Glomerular visceral epithelial cell (primary cell): ENCODE results near the gene GPR107.

Source experiments
- DNase-seq: peaks from one replicate; pipeline ENCODE4 v3.0.0-alpha.2; 2016; ENCODE audit errors: extremely low spot score

Gene GPR107

DNA sequence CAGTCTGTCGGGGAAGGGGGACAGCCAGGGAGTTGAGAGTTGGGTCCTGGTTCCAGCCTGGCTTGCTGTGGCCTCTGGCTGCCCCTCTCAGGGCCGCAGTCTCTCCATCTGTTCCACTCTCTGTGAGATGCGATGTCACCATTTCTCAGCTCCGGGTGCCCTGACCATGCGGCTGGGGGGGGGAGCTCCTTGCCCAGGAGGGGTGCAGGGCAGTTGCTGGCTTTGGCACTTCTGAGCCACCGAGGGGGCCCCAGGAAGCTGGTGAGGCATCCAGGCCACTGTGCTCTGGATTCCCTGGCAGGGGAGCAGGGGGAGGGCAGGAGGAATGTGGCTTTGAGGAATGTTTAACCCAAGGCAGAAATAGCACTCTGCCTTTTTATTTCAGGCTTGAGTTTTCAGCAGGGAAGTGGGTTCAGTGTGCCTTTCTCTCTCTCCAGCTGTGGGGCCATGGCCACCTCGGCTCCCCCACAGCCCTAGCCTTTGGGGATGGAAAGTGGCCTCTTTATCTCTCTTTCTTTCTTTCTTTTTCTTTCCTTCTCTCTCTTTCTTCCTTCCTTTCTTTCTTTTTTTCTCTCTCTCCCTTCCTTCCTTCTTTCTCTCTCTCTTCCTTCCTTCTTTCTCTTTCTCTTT lies 129.5 kb downstream of the GPR107 start:
- DNase-seq: peak; percentile 91

DNA sequence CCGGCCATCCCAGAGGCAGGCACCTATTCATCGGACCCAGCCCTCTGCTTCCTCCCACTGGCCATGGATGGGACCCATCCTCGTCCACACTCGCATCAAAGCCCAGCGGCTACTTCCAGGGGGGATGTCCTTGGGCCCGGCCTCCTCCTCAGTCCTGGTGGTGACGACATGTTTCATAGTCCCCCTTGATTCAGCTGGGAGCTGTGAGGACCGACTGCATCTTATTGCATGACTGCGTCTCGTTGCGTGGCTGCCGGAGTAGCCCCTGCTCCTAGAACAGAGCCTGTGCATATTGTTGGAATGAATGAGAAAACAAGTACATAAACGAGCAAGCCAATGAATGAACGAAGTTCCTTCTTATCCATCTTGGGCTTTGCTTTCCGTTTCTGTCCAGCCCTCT lies 131.3 kb downstream of the GPR107 start:
- no peak for DNase-seq

GRCh38 chr9:130185490-130186031 lies 131.9 kb downstream of the GPR107 start:
- DNase-seq: no peak

DNA sequence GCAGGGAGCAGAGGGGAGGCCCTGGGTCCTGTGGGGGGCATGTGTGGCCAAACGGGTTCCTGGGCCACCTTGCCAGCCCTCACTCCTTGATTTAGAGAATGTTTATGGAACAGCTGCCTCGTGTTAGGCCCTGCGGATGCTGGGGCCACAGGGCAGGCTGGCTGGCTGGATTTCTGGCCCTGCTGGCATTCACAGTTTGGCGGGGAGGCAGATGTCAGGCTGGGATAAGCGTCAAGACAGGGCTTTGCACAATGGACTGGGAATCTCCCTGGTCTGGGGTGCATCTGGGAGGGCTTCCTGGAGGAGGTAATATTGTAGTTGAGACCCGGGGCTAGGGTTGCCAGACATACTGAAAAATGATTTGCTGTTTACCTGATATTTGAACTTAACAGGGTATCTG lies 132.3 kb downstream of the GPR107 start:
- DNase-seq: no peak

DNA sequence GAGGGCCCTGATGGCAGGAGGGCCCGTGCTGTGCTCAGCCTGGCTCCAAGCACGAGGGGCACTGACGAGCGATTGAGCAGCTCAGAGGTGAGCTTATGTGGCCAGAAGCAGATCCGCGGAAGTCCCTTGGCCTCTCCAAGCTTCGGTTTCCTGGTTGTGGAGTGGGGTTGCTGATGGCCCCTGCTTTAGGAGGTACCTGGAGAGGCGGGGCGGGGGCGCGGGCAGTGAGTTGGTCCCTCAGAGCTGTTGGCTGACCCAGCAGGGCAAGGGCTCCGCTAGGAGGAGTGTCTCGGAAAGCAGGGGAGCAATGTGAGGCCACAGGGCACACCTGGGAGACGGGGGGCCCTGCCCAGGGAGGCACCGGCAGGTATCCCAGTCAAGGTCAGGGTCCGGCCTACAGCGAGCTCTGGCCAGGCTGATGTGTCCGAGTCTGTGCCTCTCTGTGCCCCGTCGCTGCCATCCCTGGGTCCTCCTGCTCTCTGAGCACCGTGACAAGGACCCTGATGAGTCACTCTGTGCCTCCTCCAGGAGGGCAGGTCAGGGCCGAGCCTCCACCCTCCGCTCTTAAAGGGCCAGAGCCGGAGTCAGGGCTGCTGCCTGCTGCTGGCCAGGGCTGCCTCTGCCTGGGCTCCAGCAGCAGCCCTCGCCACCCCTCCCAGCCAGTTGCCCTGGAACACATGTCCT lies 133.3 kb downstream of the GPR107 start:
- peak; percentile 81 for DNase-seq

DNA sequence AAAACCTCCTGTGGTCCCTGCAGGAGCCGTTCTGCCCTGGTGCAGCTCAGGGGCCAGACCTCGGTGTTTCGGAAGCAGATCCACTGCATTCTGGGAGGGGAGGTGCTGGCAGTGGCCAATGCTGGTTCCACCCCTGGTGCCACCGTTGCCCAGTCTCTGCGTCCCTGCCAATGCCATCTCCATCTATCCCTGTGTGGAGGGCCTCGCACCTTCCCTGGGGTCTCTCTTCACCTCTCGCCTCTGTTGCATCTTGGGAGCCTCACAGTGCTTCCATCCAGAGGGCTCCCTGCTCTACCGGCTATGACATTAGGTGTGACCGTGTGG lies 133.8 kb downstream of the GPR107 start:
- DNase-seq: no peak

DNA sequence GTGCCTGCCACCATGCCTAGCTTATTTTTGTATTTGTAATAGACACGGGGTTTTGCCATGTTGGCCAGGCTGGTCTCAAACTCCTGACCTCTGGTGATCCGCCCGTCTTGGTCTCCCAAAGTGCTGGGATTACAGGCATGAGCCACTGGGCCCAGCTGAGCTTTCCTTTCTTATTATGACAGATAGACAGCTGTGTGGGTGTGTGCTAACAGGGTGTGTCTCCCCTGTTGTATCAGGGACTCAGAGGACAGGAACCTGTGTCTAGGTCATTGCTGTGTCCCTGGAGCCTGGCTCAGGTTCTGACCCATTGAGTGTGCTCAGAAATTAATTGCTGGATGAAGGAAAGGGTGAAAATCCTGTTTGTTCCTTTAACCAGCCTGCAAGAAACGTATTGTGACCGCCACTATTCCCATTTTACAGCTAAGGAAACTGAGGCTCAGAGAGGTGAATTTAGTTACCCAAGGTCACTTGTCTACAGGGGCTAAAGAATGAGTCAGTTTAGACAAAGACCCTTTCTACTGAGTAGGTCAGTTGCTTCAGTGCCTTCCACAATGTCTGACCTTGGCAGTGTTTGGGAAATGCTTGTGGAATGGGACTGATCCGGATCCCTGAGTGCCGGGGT lies 135.3 kb downstream of the GPR107 start:
- no peak for DNase-seq
